Measurements from ENCODE around the gene CYP1B1. TPM values are rescaled to one million over a fixed set of nuclear protein-coding genes. Genes with fewer than 3 reads are reported as not detected.

The CYP1B1 gene
- total RNA-seq, result 10 to 100 TPM in 2 of 4 donors, 1 to 10 TPM in 2; 2.5 to 29.1 (median 9.7) TPM

DNA sequence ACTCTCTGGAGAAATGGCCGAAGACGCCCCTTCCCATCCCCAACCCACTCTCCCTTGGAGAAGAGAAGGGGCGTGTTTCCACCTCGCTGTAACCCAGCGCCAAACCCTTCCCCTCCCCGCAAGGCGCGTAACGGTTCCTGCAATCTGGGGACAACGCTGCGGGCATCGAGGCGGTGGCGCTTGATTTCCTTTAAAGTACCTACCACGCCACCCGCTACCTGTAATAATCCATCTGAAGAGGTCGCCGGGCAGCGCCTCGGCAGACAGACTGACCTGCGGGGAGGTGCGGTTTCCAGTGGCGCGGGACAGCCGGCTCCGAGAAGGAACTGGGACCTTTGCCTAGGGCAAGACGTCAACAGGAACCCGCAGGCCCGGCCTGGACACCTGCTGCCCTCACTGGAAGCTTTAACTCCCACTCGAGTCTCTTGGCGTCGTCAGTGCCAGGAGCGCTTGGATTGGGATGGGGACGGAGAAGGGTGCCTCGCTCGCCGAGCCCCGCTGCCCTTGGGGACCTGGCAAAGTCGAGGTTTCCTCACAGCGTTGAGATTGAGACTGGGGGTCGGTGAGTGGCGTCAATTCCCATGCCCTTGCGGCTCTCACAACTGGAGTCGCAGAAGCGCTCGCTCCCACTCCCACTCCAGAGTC, at the start of gene CYP1B1:
TSS of gene CYP1B1 (minus strand) at position 645 of the 645 bp plus-strand sequence. CDS start 763 bp downstream, outside the sequence.
- H3K27me3 ChIP-seq, result peaks cover 33 to 41% (median 37%) of the 10 kb centered on the region in 3 donors
- peak within 1 kb of the TSS; percentile 59 to 72 (median 66) for H3K4me3 ChIP-seq
- no peaks in the 10 kb centered on the region for H3K36me3 ChIP-seq
- in situ Hi-C loops (cut with MboI; ENCODE audit: low sequenced_read_pairs in 4 of 4) (no loop called here), intact Hi-C loops (cut with DNase I; ENCODE audit: low total_unique reads) (loop anchor here (5.0 kb wide), 2 partner anchors 93 to 197 kb away; no protein-coding TSS in a partner anchor)
- ATAC-seq, result no peak
- H3K4me1 ChIP-seq, result peaks cover 0 to 18% of the 10 kb centered on the region in 2 donors
- TF ChIP-seq, protein P1, sequence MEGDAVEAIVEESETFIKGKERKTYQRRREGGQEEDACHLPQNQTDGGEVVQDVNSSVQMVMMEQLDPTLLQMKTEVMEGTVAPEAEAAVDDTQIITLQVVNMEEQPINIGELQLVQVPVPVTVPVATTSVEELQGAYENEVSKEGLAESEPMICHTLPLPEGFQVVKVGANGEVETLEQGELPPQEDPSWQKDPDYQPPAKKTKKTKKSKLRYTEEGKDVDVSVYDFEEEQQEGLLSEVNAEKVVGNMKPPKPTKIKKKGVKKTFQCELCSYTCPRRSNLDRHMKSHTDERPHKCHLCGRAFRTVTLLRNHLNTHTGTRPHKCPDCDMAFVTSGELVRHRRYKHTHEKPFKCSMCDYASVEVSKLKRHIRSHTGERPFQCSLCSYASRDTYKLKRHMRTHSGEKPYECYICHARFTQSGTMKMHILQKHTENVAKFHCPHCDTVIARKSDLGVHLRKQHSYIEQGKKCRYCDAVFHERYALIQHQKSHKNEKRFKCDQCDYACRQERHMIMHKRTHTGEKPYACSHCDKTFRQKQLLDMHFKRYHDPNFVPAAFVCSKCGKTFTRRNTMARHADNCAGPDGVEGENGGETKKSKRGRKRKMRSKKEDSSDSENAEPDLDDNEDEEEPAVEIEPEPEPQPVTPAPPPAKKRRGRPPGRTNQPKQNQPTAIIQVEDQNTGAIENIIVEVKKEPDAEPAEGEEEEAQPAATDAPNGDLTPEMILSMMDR (IDR thresholded peaks at IDR 0.05 in 4 of 5, conservative IDR thresholded peaks at IDR 0.05 in 1 of 5), result no peak
- TF ChIP-seq POLR2A (IDR thresholded peaks at IDR 0.05), result peak in 1 of 2 donors; percentile 55
- no peaks in the 10 kb centered on the region for H3K9me3 ChIP-seq
- no peak for DNase-seq
- H3K27ac ChIP-seq, result peak within 1 kb of the TSS; percentile 64 to 75 (median 73)

DNA sequence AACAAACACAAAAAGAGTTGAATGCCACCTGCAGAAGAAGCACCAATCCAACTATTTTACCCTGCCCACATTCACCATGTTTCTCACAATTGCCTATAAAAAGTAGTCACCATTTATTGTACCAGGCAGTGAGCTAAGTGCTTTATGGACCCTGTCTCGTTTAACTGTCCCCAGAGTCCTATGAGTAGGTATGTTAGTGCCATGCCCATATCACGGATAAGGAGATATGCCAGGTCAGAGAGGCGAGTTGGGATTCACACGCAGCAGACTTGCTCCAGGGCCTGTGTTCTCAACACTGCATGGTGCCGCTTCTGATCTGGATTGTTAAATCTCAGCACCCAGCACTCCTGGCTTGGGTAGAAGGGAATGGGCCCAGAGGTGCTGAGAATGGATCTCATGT, 49.1 kb upstream of the CYP1B1 start:
- Histone ChIP-seq H3K27ac (no peak overlapping the region), H3K9me3 (no peaks in the 10 kb centered on the region), H3K36me3 (no peaks in the 10 kb centered on the region), H3K4me3 (no peak overlapping the region), H3K4me1 (peaks cover 0 to 3% of the 10 kb centered on the region in 2 donors), H3K27me3 (no peaks in the 10 kb centered on the region)
- ATAC-seq (no peak), DNase-seq (no peak)
- TF ChIP-seq POLR2A (IDR thresholded peaks at IDR 0.05), result no peak
- TF ChIP-seq, protein P1 (IDR thresholded peaks at IDR 0.05 in 4 of 5, conservative IDR thresholded peaks at IDR 0.05 in 1 of 5), result no peak
- in situ Hi-C loops (cut with MboI; ENCODE audit: low sequenced_read_pairs in 4 of 4), result no loop called here
- intact Hi-C loops (cut with DNase I; ENCODE audit: low total_unique reads), result no loop called here

DNA sequence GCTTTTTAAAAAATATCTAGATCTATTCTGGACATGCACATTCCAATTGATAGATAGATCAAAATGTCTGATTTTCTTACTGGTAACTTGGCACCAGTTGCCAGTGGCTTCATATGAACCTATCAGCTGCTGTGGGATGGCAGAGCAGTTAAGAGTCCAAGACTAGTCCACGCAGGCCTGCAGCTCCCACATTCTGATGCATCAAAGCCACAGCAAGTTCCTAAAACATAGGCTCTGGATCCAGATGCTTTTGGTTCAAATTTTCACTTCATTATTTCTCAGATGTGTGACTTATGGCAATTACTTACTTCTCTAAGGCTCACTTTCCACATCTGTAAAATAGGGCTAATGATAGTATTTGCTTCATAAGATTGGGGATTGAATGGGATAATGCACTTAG, 48.0 kb upstream of the CYP1B1 start:
- no peaks in the 10 kb centered on the region for H3K36me3 ChIP-seq
- in situ Hi-C loops (cut with MboI; ENCODE audit: low sequenced_read_pairs in 4 of 4), result no loop called here
- DNase-seq, result no peak
- no peak overlapping the region for H3K4me3 ChIP-seq
- no peak overlapping the region for H3K27ac ChIP-seq
- H3K27me3 ChIP-seq, result no peaks in the 10 kb centered on the region
- H3K9me3 ChIP-seq, result no peaks in the 10 kb centered on the region
- no peak for TF ChIP-seq POLR2A (IDR thresholded peaks at IDR 0.05)
- TF ChIP-seq, protein P1 (IDR thresholded peaks at IDR 0.05 in 4 of 5, conservative IDR thresholded peaks at IDR 0.05 in 1 of 5), result no peak
- H3K4me1 ChIP-seq, result no peaks in the 10 kb centered on the region
- ATAC-seq, result no peak
- intact Hi-C loops (cut with DNase I; ENCODE audit: low total_unique reads), result no loop called here

DNA sequence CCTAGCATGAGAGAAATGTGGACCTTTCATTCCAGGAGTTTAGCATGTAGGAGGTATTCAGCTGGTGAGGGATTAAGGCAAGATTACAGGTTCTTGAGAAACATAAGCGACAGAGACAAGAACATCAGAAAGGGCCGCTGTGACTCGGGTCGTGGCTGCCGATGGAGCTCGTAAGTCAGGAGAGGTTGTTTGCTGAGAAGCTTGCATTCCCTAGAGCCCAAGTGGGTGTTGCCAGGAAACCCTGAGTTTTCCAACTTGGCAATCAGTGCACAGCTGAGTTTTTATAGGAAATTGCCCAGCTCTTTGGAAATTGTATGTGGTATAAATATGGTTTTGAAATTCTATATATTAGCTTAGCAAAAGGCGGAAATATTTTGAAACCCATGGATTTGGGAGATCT, 46.4 kb upstream of the CYP1B1 start:
- no peaks in the 10 kb centered on the region for H3K4me1 ChIP-seq
- intact Hi-C loops (cut with DNase I; ENCODE audit: low total_unique reads), result no loop called here
- peak in 1 of 2 donors; percentile 36 for ATAC-seq
- TF ChIP-seq, protein P1 (IDR thresholded peaks at IDR 0.05 in 4 of 5, conservative IDR thresholded peaks at IDR 0.05 in 1 of 5), result no peak
- no peaks in the 10 kb centered on the region for H3K36me3 ChIP-seq
- H3K27me3 ChIP-seq, result no peaks in the 10 kb centered on the region
- no peaks in the 10 kb centered on the region for H3K9me3 ChIP-seq
- peak overlapping the region in 1 of 4 donors; percentile 24 for H3K27ac ChIP-seq
- no peak overlapping the region for H3K4me3 ChIP-seq
- in situ Hi-C loops (cut with MboI; ENCODE audit: low sequenced_read_pairs in 4 of 4), result no loop called here
- DNase-seq, result no peak

Measured in gastrocnemius medialis (tissue), 4 donors.